Ovary (tissue), 3 donors: ENCODE data around the gene CSAD.

Experiments used
- CTCF ChIP-seq, 3 donors: fragments of 450-650 bp in 2 of 3; fragments of 200-600 bp in 1 of 3; IDR thresholded peaks; one replicate each; pipeline versions ENCODE4 v1.5.1 to v1.8.0; 2016 to 2022; ENCODE audit warnings: antibody characterized with exemption in 3 of 3, mild to moderate bottlenecking in 1 of 3
- EP300 ChIP-seq: sonication (generic); formaldehyde crosslinking; IDR thresholded peaks from one replicate; pipeline ENCODE4 v1.6.1; 2017; ENCODE audit warnings: antibody characterized with exemption
- donor health status: DM: no; HTN: no; CAD: no.

GRCh38 chr12:53227836-53228235 is 47.1 kb upstream of the CSAD start:
- no peak for TF ChIP-seq CTCF (IDR thresholded peaks at IDR 0.05)
- no peak for TF ChIP-seq EP300
